HG03565 (cell line): ENCODE measurements around the gene CNTFR.

Experiments used
- ATAC-seq: cut with Tn5 transposase; IDR thresholded peaks from one replicate; pipeline ENCODE4 v1.9.1; 2021; ENCODE audit warnings: mild to moderate bottlenecking, moderate library complexity; ENCODE audit not compliant: unreplicated experiment

Gene CNTFR

DNA sequence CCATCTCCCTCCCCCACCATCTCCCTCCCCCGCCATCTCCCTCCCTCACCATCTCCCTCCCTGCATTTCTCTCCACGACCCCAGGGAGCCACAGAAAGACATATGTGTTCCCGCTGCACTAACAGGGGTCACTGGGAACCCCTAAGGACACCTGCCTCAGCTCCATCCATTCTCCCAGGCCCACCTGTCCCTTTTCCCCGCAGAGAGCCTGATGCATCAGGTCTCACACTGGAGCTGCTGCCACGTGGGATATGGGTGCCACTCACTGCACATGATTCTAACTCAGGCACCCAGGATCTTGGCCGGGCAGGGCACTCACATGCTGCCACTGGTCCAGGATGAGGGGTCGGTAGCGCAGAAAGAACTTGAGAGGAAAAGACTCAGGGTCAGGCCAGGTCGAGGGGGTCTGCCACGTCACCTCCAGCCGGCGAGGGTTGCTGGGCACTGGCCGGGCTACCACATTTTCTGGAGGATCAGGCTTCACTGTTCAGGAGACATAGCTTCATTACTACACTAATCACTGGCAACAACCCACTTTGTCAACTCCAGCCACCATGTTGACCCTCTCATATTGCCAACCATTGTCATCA is 33.5 kb downstream of the CNTFR start:
- ATAC-seq: no peak

DNA sequence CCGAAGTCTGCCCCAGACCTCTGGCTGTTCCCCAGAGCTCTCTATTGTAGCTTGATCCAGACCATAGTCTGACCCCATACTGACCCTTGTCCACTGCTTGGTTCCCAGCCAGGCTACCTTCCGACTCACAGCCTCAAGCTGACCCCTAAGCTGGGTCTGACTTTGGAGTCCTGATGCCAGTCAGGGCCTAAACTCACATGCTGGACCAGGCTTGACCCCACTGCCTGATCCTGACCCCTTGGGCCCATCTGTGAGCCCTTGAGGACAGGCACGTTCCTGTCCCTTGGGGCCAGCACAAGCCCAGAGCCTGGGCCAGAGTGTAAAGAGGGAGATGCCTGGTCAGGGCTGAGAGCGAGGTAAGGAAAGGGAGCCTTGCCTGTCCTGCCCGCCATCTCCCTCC is 34.0 kb downstream of the CNTFR start:
- ATAC-seq: no peak

GRCh38 chr9:34555002-34555348 is 34.5 kb downstream of the CNTFR start:
- ATAC-seq: no peak

GRCh38 chr9:34554211-34555001 is 35.1 kb downstream of the CNTFR start:
- no peak for ATAC-seq

- no peak for ATAC-seq
Observed at GRCh38 chr9:34553511-34554021, 36.0 kb downstream of the CNTFR start.

GRCh38 chr9:34552986-34553385 is 36.5 kb downstream of the CNTFR start:
- no peak for ATAC-seq

DNA sequence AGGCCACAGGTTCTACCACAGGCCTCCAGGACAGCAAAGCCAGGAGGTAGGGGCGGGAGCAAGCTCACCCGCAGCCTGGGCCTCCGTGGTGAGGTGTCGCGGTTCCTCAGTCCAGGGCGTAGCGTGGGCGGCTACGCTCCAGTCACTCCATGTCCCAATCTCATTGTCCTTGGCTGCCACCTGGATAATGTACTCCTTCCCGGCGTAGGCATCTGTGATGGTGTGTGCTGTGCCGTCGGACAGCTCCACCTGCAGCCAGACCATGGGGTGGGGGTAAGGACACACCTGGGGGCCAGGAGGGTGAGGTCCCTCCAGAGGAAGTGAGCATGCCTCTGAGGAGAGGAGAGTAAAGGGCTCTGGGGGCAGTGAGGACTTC is 36.9 kb downstream of the CNTFR start:
- ATAC-seq: no peak

GRCh38 chr9:34551751-34552605 is 37.5 kb downstream of the CNTFR start:
- ATAC-seq: no peak

DNA sequence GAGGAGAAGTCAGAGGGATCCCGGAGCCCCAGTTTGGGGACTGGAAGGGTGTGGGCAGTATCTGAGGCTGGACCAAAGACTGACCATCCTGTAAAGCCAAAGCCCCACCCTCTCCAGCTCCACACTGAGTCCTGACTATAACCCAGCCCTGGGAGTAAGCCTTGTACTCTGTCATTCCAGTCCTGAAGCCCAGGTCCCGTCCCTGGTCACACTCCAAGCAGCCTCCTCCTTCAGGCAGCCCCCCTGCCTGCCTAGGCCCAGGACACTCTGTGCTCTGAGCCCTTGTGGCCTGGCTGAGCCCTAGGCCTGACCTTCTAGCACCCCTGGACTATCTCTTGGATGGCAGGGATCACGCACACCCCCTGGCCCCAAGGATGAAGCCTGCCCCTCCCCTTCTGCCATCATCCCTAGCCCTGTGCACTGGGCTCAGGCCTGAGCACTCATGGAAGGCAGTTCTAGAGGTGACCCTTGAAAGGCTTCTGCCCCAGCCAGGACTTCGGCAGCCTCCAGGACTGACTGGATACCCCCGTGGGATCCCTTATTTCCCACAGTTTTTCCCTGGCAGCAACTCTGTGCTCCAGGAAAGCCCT is 38.7 kb downstream of the CNTFR start:
- no peak for ATAC-seq

DNA sequence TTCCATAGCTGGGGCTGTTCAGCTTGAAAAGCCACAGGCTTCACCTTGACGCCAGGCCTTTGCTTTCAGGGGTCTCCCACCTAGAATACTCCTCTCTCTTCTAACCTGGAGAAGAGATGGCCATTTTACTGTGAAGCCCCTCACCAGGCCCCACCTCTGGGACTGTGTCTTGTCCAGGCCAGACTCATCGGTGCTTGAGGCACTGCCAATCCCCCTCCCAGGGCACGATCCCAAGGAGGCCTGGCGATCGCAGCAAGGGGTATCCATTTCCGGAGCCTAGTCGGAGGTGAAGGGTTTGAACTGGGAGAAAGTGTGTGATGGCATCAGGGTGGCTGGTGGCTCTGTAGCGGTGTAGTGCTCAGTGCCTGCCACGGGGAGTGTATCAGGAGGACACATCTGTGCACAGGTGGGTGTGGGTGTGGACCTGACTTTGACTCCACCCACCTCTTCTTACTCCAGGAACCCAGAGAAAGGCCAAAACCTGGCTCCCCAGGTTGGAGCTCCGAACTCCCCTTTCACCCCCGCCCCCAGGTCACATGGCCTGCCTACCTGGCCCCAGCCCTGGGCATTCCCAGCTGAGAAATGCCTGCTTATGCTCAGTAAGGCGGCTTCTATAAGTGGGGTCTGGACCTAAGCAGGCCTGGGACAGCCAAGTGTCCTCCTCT is 39.4 kb downstream of the CNTFR start:
- ATAC-seq: no peak

DNA sequence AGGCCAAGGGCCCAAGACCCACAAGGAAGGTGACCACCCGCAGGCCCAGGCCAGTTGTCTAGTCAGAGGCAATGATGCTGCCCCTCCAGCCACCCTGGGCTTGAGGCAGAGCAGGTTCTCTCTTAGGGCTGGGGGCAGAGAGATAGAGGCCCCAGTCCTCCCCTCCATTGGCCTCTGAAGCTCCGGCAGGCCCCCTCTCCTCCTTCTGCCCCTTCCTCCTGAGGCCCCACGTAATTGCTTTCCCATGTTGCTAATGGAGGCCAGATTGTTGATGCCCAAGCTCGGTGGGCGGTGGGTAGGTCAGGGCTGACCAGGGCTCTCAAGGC is 40.2 kb downstream of the CNTFR start:
- ATAC-seq: no peak

GRCh38 chr9:34547960-34548611 is 41.4 kb downstream of the CNTFR start:
- no peak for ATAC-seq

DNA sequence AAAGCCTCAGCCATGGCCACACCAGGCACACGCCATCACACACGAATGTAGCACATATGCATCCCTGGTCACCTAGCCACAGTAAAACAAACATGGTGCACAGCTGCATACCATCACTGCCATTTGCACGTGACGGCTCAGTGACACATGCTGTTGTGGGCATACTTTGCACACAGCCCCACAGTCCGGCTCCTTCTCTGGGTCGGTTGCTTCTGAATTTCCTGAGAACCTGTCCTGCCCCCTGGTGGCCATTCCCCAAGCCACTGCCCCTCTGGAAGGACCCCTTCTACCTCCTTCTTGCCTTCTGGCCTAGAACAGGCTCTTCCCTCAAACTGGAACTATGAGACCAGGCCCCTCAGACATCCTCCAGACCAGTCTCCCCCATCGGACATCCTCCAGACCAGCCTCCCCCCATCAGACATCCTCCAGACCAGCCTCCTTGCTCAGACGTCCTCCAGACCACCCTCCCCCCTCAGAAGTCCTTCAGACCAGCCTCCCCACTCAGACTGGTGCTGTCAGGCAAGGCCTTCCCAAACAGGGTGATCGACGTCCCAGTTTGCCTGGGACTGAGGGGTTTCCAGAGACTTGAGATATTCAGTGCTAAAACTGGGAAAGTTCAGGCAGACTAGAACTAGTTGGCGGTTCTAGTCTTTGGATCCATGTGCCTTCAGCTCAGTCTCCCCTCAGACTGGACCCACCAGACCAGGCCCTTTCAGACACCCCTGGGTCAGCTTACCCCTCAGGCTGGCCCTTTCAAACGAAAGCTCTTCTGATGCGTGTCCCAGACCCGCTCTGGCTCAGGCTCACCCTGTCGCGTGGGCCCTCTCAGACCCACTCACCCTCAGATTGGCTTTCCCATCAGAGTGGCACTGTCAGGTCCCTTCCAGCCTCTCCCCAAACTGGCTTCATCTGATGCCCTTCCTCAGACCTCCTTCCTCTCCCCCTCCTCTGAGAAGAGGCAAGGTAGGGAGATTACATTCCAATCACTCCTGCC is 42.4 kb downstream of the CNTFR start:
- no peak for ATAC-seq

DNA sequence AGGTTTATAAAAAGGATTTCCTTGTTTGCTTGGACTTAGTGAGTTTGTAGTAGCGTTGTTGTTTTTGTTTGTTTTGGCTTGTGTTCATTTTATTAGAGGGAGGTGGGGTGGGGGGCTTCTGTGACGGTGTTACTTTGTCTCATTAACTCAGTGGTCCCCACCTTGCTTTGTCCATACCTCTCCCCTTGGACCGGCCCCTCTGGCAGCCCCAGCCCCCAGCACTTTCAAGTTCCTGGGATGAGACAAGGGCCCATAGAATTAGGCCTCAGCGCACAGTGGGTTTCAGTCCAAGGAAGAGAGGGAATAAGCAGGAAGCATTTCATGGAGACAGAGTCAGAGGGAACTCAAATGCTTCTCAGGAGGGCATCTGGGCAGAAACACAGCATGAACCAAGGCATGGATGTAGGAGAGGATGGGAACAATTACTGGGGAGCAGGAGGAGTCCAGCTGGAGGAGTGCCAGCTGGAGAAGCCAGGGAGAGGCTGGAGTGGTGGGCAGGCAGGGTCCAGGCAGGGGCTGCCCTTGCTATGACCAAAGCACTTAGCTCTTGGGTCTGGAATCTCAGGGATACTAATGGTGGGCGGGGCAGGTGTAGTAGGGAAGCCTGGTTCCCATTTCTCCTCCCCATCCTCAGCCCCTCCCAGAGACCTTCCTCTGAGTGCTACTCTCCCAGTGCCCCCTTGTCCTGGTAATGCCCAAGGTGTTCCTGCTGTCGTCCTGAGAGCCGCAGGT is 43.3 kb downstream of the CNTFR start:
- ATAC-seq: no peak

- no peak for ATAC-seq
Observed at GRCh38 chr9:34545497-34545896, 44.0 kb downstream of the CNTFR start.

GRCh38 chr9:34544035-34544434 is 45.5 kb downstream of the CNTFR start:
- ATAC-seq: no peak

- ATAC-seq: no peak
Observed at GRCh38 chr9:34541540-34541939, 48.0 kb downstream of the CNTFR start.

GRCh38 chr9:34540827-34541226 is 48.7 kb downstream of the CNTFR start:
- no peak for ATAC-seq

DNA sequence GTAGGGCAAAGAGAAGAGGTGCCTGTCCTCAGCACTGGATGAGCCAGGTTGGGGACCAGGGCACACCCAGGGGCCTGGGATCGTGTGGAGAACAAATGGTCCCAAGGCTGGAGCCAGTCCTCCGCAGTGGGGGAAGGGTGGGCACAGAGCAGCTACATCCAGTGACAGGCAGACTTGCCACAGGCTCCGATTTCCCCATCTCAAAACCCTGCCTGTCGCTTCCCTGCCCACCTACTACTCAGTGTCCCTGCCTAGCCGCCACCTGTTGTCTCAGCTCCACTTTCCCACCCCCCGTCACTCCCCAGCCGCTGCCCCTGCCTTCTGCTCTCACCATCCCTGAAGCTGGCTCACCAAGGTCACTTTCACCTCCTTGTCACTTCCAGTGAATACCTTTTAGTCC is 52.8 kb downstream of the CNTFR start:
- ATAC-seq: no peak
